Medulla oblongata (tissue), 1 donor: ENCODE measurements around the gene USP37.

ENCODE experiments used
- DNase-seq: peaks from one replicate; pipeline ENCODE4 v3.0.0-alpha.2; 2015; ENCODE audit errors: extremely low spot score

USP37 gene

GRCh38 chr2:218431878-218432277, 136.3 kb downstream of the USP37 start:
- no peak for DNase-seq

DNA sequence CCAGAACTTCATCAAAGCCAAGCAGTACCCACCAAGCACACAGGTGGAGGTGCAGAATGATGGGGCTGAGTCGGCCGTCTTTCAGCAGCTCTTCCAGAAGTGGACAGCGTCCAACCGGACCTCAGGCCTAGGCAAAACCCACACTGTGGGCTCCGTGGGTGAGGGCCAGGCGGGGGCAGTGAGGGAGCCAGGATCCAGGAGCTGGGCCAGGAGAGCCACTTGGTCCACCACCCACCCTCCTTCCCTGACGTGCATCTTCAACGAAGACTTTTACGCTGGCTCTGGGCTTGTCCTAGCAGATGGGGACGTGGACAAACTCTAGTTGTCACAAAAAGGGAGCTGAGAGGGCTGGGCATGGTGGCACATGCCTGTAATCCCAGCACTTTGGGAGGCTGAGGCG, 137.4 kb downstream of the USP37 start:
- no peak for DNase-seq

- no peak for DNase-seq
Measured at GRCh38 chr2:218429911-218430692, 138.0 kb downstream of the USP37 start.

DNA sequence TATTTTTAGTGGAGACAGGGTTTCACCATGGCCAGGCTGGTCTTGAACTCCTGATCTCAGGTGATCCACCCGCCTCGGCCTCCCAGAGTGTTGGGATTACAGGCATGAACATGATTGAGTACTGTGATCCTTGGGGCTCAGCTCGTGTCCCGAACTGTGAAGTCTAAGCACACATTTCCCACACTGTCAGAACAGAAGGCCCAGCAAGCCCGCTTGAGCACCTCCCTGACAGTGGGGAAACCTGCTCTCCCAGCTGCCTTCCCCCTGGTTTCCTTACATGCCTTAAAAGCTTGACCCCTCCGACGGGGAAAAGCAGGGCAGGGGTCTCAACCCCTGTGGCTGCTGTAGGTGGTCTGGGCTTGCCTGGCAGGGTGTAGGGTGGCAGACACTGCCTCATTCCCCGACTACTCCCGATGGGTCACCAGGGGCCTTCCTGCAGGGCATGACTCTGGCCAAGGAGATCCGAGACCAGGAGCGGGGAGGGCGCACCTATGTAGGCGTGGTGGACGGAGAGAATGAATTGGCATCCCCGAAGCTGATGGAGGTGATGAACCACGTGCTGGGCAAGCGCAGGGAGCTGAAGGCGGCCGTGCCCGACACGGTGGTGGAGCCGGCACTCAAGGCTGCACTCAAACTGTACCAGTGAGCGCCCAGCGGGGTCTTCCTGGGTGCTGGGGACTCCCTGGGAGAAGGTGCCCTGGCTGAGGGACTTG, 139.1 kb downstream of the USP37 start:
- no peak for DNase-seq

DNA sequence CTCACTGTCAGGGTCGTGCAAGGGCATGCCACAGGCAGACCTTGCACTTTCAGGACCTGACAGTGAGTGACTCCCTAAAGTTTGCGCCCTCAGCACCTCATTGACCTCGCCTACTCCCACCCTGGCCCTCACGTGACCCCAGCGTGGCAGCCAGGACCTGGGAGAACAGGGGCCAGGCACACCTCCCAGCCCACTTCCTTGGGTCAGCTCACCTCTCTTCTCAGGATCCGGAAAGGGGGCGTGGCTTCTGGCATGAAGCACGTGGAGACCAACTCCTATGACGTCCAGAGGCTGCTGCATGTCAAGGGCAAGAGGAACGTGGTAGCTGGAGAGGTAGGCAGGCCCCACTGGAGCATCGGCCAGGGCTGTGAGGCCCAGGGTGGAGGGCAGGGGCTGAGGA, 140.4 kb downstream of the USP37 start:
- DNase-seq = no peak

DNA sequence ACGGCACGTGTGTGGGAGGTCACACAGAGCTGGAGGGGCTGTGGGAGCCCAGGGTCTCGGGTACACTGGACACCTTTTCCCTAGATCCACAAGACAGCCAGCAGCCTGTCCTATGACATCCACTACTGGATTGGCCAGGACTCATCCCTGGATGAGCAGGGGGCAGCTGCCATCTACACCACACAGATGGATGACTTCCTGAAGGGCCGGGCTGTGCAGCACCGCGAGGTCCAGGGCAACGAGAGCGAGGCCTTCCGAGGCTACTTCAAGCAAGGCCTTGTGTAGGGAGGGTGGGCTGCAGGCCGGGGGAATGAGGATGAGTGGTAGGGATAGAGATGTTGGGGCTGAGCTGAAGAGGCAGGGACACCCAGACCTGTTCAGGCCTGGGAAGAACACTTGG, 142.6 kb downstream of the USP37 start:
- DNase-seq = no peak

- no peak for DNase-seq
Measured at GRCh38 chr2:218423584-218423983, 144.6 kb downstream of the USP37 start.

DNA sequence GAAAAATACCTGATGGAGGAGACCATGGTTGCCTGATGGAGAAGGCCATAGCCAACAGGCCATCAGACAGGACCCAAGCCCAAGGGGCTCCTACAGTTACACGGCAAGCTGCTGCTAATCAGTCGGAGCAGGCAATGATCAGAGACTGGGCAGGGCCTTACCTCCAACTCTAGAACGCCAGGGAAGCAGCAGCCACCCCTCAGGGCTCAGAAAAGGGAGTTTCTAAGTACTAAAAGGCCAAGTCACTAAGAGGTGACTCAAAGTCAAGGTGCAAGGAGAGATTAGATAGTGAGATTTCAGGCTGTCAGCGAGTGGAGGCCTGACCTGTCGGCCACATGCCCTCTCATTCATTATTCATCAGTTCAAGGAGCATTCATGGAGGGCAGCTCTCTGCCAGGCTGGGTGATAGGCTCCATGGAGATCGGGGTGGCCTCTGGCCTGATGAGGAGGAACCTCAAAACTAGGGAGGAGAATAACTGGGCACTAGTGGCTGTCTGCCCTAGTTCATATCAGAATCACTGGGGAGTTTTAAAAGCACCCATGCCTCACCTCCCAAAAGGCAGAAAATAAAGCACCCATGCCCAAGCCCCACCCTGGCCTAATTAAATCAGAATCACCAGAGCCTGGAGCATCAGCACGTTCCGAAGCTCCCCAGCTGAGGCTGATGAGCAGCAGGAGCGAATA, 145.6 kb downstream of the USP37 start:
- no peak for DNase-seq

DNA sequence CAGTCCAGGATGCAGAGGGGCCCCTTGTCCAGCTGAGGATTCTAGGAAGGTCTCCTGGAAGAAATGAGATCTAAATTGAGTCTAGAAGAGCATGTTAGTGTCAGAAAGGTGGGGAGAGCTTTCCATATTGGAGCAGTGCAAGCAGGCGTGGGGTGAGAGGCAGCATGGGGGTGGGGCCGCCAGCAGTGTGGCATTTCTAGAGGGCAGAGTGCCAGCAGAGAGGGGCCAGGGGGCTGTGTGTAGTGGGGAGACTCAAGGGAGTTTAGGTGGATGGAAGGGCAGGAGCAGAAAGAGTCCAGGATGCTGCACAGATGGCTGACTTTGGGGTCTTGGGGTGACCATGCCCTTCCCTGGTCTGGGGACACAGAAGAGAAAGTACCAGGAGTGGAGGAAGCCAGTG, 147.1 kb downstream of the USP37 start:
- no peak for DNase-seq

GRCh38 chr2:218419630-218420216, 148.4 kb downstream of the USP37 start:
- DNase-seq = no peak

GRCh38 chr2:218418717-218419458, 149.3 kb downstream of the USP37 start, which contains the start of gene VIL1:
Gene VIL1, plus strand, starts transcription at chr2:218419123. Its CDS starts 4,656 bp downstream, at chr2:218423779.
- no peak for DNase-seq

- DNase-seq = no peak
Measured at GRCh38 chr2:218418321-218418716, 149.8 kb downstream of the USP37 start.

DNA sequence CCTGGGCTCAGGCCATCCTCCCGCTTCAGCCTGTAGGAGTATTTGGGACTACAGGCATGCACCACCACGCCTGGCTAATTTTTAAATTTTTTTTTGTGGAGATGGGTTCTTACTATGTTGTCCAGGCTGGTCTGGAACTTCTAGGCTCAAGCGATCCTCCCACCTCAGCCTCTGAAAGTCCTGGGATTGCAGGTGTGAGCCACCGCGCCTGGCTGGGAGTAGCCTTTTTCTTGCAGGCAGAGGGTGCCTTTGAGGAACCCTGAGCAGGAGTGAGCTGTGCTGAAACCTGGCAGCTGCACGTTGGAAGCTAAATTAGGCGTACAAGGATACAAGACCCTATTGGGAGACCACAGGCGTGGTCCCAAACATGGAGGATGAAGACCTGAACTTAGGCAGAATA, 160.4 kb downstream of the USP37 start:
- no peak for DNase-seq

DNA sequence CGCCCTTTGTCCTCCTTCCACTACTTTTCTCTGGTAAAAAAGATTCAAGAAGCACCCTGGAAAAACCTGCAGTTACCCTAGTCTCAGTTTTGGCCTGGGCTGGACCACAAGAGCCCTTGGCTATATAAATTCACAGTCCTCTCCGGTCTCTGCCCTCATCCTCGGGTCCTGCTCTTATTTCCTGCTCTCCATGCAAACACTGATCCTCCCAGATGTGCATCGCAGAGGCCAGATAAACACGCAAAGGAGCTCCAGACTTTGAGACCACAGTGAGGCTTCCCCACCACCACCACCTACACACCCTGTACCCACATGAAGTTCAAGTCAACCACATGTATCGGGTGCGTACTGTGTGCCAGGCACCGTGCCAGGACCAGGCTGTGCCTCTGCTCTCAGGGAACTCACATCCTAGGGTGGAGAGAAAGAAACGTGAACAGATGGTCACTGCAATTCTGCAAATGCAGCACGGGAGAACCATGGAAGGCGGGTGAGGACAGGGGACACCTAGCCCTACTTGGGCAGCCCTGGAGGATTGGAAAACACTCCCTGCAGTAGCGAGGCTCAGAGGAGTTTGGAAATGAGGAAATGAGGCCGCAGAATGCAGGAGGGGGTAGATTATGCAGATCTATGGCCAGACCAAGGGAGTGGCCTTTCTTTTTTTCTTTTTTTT, 161.1 kb downstream of the USP37 start:
- no peak for DNase-seq

DNA sequence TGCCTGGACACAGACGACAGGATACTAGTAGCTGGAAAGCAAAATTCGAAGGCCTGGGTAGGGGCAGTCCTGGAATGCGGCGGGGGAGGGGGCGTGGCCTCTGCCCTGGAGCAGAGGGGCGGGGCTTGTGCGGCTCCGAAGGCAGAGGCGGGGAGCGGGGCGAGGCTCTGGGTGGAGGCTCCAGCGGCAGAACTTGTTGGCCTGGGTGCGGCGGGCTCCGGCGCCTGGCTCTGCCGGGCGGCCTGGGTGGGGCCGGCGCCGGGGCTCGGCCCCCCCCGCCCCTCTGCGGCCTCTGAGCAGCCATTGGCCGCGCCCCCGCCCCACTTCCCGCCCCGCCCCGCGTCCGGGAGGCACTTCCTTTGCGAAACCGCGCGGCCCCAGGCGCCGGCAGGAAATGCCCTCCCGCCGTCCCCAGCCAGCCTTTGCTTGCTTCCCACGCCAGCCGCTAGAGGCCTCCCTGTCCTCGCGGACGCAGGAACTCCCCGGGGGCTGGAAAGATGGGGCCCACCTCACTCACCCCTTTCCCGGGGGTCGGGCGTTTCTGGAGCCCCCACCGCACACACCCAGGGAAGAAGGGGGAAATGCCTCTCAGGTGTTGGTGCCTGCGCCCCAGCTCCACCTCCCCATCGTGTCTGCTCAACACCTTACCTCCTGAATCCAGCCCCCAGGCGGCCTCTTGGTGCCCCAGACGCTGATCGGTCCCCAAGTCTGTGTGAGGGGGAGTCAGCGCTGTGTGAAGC, 161.8 kb downstream of the USP37 start:
- peak; percentile 96 for DNase-seq

DNA sequence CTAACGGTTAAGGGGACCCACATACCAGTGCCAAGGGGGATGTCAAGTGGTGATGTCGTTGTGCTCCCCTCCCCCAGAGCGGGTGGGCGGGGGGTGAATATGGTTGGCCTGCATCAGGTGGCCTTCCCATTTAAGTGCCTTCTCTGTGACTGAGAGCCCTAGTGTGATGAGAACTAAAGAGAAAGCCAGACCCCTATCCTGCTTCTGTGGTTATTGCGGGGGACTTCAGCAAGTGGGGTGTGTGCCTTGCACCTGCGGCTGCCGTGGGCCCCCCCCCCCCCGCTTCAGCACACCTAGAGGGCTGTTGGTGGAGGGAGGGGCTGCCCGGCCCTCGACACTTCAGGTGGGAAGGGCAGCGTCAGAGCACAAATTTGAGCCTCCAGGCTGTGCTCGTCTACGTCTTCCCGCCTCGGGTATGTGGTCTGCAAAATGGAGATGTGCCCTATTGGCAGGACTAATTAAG, 162.4 kb downstream of the USP37 start:
- peak; percentile 36 for DNase-seq

- no peak for DNase-seq
Measured at GRCh38 chr2:218405086-218405745, 162.9 kb downstream of the USP37 start.

DNA sequence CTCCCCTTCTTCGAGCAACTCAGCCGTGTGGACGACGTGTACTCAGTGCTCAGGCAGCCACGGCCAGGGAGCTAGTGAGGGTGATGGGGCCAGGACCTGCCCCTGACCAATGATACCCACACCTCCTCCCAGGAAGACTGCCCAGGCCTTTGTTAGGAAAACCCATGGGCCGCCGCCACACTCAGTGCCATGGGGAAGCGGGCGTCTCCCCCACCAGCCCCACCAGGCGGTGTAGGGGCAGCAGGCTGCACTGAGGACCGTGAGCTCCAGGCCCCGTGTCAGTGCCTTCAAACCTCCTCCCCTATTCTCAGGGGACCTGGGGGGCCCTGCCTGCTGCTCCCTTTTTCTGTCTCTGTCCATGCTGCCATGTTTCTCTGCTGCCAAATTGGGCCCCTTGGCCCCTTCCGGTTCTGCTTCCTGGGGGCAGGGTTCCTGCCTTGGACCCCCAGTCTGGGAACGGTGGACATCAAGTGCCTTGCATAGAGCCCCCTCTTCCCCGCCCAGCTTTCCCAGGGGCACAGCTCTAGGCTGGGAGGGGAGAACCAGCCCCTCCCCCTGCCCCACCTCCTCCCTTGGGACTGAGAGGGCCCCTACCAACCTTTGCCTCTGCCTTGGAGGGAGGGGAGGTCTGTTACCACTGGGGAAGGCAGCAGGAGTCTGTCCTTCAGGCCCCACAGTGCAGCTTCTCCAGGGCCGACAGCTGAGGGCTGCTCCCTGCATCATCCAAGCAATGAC, 163.6 kb downstream of the USP37 start:
- DNase-seq = no peak

- no peak for DNase-seq
Measured at GRCh38 chr2:218403810-218404209, 164.3 kb downstream of the USP37 start.
